Testis (tissue), 2 donors: ENCODE data around the gene DNAJB8.

Source experiments
- POLR2A ChIP-seq: fragments of 450-650 bp; IDR thresholded peaks from one replicate; pipeline ENCODE4 v1.6.1; 2017; ENCODE audit warnings: antibody characterized with exemption, mild to moderate bottlenecking, moderate library complexity
- TF ChIP-seq, protein P1 (sequence below), 3 experiments: fragments of 450-650 bp in 2 of 3; fragments of 200-600 bp in 1 of 3; sonication (generic) in 1 of 3; IDR thresholded peaks; one replicate each; pipeline ENCODE4 v1.5.1; 2016 to 2019; ENCODE audit warnings: antibody characterized with exemption in 3 of 3, mild to moderate bottlenecking in 2 of 3, moderate library complexity in 1 of 3

DNA sequence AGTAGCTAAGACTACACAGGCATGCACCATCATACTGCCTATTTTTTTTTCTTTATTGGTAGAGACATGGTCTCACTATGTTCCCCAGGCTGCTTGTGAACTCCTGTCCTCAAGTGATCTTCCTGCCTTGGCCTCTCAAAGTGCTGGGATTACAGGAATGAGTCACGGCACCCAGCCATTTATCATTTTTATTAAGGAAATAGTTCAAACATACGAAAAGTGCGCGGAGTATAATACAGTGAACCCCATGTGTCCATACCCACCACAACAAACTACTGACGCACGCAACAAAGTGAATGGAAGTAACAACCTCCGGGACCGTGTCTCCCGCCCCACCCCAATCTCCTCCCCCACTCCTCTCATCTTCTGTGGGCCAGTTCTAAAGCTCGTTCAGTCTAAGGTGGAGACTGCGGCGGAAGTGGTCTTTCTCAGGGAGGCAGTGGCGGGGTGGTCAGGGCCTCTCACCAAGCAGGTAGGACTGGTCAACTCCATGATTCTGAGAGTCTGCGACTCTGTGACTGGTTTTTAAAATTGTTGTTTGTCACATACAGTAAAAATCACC is 42.1 kb downstream of the DNAJB8 start:
- TF ChIP-seq, protein P1, sequence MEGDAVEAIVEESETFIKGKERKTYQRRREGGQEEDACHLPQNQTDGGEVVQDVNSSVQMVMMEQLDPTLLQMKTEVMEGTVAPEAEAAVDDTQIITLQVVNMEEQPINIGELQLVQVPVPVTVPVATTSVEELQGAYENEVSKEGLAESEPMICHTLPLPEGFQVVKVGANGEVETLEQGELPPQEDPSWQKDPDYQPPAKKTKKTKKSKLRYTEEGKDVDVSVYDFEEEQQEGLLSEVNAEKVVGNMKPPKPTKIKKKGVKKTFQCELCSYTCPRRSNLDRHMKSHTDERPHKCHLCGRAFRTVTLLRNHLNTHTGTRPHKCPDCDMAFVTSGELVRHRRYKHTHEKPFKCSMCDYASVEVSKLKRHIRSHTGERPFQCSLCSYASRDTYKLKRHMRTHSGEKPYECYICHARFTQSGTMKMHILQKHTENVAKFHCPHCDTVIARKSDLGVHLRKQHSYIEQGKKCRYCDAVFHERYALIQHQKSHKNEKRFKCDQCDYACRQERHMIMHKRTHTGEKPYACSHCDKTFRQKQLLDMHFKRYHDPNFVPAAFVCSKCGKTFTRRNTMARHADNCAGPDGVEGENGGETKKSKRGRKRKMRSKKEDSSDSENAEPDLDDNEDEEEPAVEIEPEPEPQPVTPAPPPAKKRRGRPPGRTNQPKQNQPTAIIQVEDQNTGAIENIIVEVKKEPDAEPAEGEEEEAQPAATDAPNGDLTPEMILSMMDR (IDR thresholded peaks at IDR 0.05): no peak
- TF ChIP-seq POLR2A: no peak
